Vagina (tissue), 2 donors: Measurements from ENCODE around the gene EGFR.

Experiments used
- CTCF ChIP-seq, 3 experiments: fragments of 450-650 bp in 2 of 3; fragments of 200-600 bp in 1 of 3; sonication (generic) in 1 of 3; IDR thresholded peaks; one replicate each; pipeline ENCODE4 v1.5.1; 2017 to 2019; ENCODE audit warnings: antibody characterized with exemption in 3 of 3, mild to moderate bottlenecking in 2 of 3, moderate library complexity in 2 of 3
- POLR2AphosphoS5 ChIP-seq, 2 donors: sonication (generic); formaldehyde crosslinking; IDR thresholded peaks; one replicate each; pipeline ENCODE4 v1.9.0; 2017; ENCODE audit warnings: antibody characterized with exemption in 2 of 2, mild to moderate bottlenecking in 2 of 2, low read depth in 1 of 2; ENCODE audit not compliant: insufficient read depth in 1 of 2

GRCh38 chr7:55100544-55101327, 81.9 kb downstream of the EGFR start:
- TF ChIP-seq POLR2AphosphoS5 (IDR thresholded peaks at IDR 0.05; ENCODE audit: insufficient read depth in 1 of 2, low read depth in 1 of 2) (peak in 1 of 2 donors; percentile 20), CTCF (IDR thresholded peaks at IDR 0.05) (no peak)
